ENCODE measurements around the gene RNF169. TPM values are rescaled to one million over a fixed set of nuclear protein-coding genes. Genes with fewer than 3 reads are reported as not detected.

The RNF169 gene
- total and polyA plus RNA-seq, 2 of the 13 experiments (the other 11 are each of a cell fraction or from before 2014, with no cell fraction given): 5.3 to 14.2 TPM

GRCh38 chr11:74844865-74845264, 96.2 kb downstream of the RNF169 start:
- 96% methylated on average over 4 of the region's 4 CpGs for WGBS (ENCODE audit: low lambda C conversion rate)
- Histone ChIP-seq H3K36me3 (replicated peaks in 1 of 2; ENCODE audit: control insufficient read depth in 1 of 2, insufficient read depth in 2 of 2, low read length in 2 of 2) (peaks cover 1 to 56% of the 10 kb centered on the region in 2 experiments; a peak in 2 of 5 replicates), H3K27me3 (ENCODE audit: control insufficient read depth in 1 of 2, insufficient read depth in 2 of 2, low read length in 2 of 2) (no peaks in the 10 kb centered on the region), H2AFZ (ENCODE audit: low read length) (no peak overlapping the region), H3K9me3 (ENCODE audit: low read length) (no peaks in the 10 kb centered on the region), H3K4me2 (ENCODE audit: low read depth, low read length) (no peak overlapping the region), H4K20me1 (ENCODE audit: insufficient read depth, low read length) (no peaks in the 10 kb centered on the region), H3K79me2 (ENCODE audit: insufficient read depth, low read length) (no peaks in the 10 kb centered on the region), H3K9ac (ENCODE audit: insufficient read depth, low read depth, low read length) (no peak overlapping the region), H3K4me1 (ENCODE audit: insufficient read depth, low read length) (peaks cover 28% of the 10 kb centered on the region), H3K27ac (ENCODE audit: extremely low read length, insufficient read depth, low read length) (no peak overlapping the region), H3K4me3 (replicated peaks in 1 of 3; ENCODE audit: insufficient read depth in 1 of 3, low read depth in 2 of 3, low read length in 3 of 3) (no peak overlapping the region)
- BruUV-seq (replicated peaks): no TSS peak
- TF ChIP-seq POLR2G (IDR thresholded peaks at IDR 0.05; ENCODE audit: low read depth, low read length) (no peak), ATF2 (CRISPR knock-in tag; IDR thresholded peaks at IDR 0.05) (no peak), ZNF138 (CRISPR knock-in tag; IDR thresholded peaks at IDR 0.05; ENCODE audit: low read depth) (no peak), THAP7 (CRISPR knock-in tag; IDR thresholded peaks at IDR 0.05) (no peak), KMT2A (CRISPR knock-in tag; IDR thresholded peaks at IDR 0.05) (no peak), PHF5A (CRISPR knock-in tag; IDR thresholded peaks at IDR 0.05; ENCODE audit: low read depth, unreplicated experiment) (no peak), ZNF83 (CRISPR knock-in tag; IDR thresholded peaks at IDR 0.05; ENCODE audit: borderline replicate concordance) (no peak), TSC22D2 (CRISPR knock-in tag; IDR thresholded peaks at IDR 0.05; ENCODE audit: borderline replicate concordance) (no peak), CENPBD1 (CRISPR knock-in tag; IDR thresholded peaks at IDR 0.05; ENCODE audit: borderline replicate concordance, low read depth) (no peak), SYNCRIP (IDR thresholded peaks at IDR 0.05; ENCODE audit: insufficient read depth, low read depth, low read length) (no peak), ZGPAT (CRISPR knock-in tag; IDR thresholded peaks at IDR 0.05) (no peak), DMTF1 (CRISPR knock-in tag; IDR thresholded peaks at IDR 0.05) (no peak), ZSCAN31 (CRISPR knock-in tag; IDR thresholded peaks at IDR 0.05; ENCODE audit: low read depth) (no peak), KDM5B (CRISPR knock-in tag; IDR thresholded peaks at IDR 0.05; ENCODE audit: borderline replicate concordance) (no peak), NFATC3 (CRISPR knock-in tag; IDR thresholded peaks at IDR 0.05) (no peak)
- DNase-seq (ENCODE audit: low spot score) (no peak), ATAC-seq (no peak), FAIRE-seq (no peak)
- intact Hi-C loops (cut with micrococcal nuclease; ENCODE audit: unreplicated experiment): no loop called here
- POLR2A ChIA-PET: no interaction called here
- CTCF ChIA-PET (ENCODE audit: low intra/inter-chr PET ratio, low total read pairs): no interaction called here
- in situ Hi-C loops (cut with HindIII; ENCODE audit: extremely low pct_ligation_motif_present, low pct_unique_long_range_greater_than_20kb): no loop called here

All from HepG2 (cell line).